ENCODE measurements around the gene ARHGAP44. TPM values are rescaled to one million over a fixed set of nuclear protein-coding genes. Genes with fewer than 3 reads are reported as not detected.
A peak's percentile ranks its signal among the peaks of the same experiment; 100 is the strongest.

ARHGAP44 gene
- total and polyA plus RNA-seq, 2 experiments from 2014 or later, result 4.6 to 5.4 TPM

DNA sequence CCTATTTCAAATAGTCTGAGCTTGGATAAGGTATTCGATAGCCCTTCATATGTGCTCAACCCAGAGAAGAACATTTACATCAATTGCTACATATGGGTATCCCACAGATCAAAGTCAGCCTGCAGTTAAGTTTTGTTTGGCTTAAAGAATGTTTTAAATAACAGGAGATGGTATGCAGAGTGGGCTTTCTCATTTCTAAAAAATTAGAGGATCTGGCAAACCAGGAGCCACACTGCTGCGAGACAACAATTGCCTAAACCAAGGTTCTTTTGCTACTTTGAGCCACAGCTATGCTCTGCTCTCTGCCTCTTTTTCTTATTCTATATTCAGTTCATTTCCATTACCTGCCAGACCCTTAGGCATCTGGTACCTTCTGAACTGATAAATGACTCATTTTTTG is 30.2 kb upstream of the ARHGAP44 start:
- Histone ChIP-seq H3K4me2 (no peak overlapping the region), H3K4me3 (no peak overlapping the region), H3K79me2 (no peaks in the 10 kb centered on the region), H3K4me1 (ENCODE audit: insufficient read depth) (no peaks in the 10 kb centered on the region), H4K20me1 (ENCODE audit: insufficient read depth, poor library complexity, severe bottlenecking) (no peaks in the 10 kb centered on the region), H3K36me3 (replicated peaks; ENCODE audit: insufficient read depth, low read depth) (no peaks in the 10 kb centered on the region), H3K27ac (no peak overlapping the region), H3K9me3 (ENCODE audit: low read depth) (no peaks in the 10 kb centered on the region), H3K9me2 (replicated peaks; ENCODE audit: insufficient read depth) (no peaks in the 10 kb centered on the region), H2AFZ (no peak overlapping the region), H3K27me3 (no peaks in the 10 kb centered on the region)
- TF ChIP-seq EZH2phosphoT487 (IDR thresholded peaks at IDR 0.05; ENCODE audit: low read depth, severe bottlenecking, unreplicated experiment) (no peak), EZH2 (IDR thresholded peaks at IDR 0.05; ENCODE audit: borderline replicate concordance) (no peak)
- TF ChIP-seq, protein P1, sequence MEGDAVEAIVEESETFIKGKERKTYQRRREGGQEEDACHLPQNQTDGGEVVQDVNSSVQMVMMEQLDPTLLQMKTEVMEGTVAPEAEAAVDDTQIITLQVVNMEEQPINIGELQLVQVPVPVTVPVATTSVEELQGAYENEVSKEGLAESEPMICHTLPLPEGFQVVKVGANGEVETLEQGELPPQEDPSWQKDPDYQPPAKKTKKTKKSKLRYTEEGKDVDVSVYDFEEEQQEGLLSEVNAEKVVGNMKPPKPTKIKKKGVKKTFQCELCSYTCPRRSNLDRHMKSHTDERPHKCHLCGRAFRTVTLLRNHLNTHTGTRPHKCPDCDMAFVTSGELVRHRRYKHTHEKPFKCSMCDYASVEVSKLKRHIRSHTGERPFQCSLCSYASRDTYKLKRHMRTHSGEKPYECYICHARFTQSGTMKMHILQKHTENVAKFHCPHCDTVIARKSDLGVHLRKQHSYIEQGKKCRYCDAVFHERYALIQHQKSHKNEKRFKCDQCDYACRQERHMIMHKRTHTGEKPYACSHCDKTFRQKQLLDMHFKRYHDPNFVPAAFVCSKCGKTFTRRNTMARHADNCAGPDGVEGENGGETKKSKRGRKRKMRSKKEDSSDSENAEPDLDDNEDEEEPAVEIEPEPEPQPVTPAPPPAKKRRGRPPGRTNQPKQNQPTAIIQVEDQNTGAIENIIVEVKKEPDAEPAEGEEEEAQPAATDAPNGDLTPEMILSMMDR (IDR thresholded peaks at IDR 0.05; ENCODE audit: poor library complexity), result no peak
- no peak for DNase-seq (ENCODE audit: low spot score)
- WGBS (ENCODE audit: low lambda C conversion rate, missing lambda C conversion rate), result 45% methylated on average over 2 of the region's 2 CpGs

DNA sequence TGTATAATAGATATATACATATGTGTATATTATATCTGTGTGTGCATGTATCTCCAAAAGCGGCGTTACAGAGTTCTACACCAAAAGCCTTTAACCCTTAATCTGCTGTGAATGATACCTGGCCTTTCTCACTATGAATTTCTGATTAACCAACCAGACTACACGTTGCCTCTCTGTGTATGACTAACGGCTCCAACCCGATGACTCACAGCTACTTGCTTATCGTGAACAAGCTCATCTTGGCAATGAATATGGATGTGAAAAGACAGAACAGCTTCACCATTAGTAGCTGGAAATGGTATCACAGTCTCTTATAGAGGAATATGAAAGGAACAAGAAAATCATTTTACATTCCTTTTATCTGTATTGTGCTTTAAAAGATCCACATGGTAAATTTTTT is 23.8 kb upstream of the ARHGAP44 start:
- H3K79me2 ChIP-seq, result no peaks in the 10 kb centered on the region
- no peak overlapping the region for H2AFZ ChIP-seq
- no peaks in the 10 kb centered on the region for H3K4me1 ChIP-seq (ENCODE audit: insufficient read depth)
- no peak overlapping the region for H3K27ac ChIP-seq
- no peak overlapping the region for H3K4me3 ChIP-seq
- H3K9me2 ChIP-seq (replicated peaks; ENCODE audit: insufficient read depth), result no peaks in the 10 kb centered on the region
- WGBS (ENCODE audit: low lambda C conversion rate, missing lambda C conversion rate), result 42% methylated on average over 6 of the region's 6 CpGs
- H3K4me2 ChIP-seq, result no peak overlapping the region
- H3K9me3 ChIP-seq (ENCODE audit: low read depth), result no peaks in the 10 kb centered on the region
- DNase-seq (ENCODE audit: low spot score), result peak; percentile 75
- no peaks in the 10 kb centered on the region for H4K20me1 ChIP-seq (ENCODE audit: insufficient read depth, poor library complexity, severe bottlenecking)
- H3K27me3 ChIP-seq, result peaks cover 4% of the 10 kb centered on the region
- H3K36me3 ChIP-seq (replicated peaks; ENCODE audit: insufficient read depth, low read depth), result no peaks in the 10 kb centered on the region
- TF ChIP-seq EZH2phosphoT487 (IDR thresholded peaks at IDR 0.05; ENCODE audit: low read depth, severe bottlenecking, unreplicated experiment) (no peak), EZH2 (IDR thresholded peaks at IDR 0.05; ENCODE audit: borderline replicate concordance) (no peak)
- TF ChIP-seq, protein P1 (IDR thresholded peaks at IDR 0.05; ENCODE audit: poor library complexity), result no peak

DNA sequence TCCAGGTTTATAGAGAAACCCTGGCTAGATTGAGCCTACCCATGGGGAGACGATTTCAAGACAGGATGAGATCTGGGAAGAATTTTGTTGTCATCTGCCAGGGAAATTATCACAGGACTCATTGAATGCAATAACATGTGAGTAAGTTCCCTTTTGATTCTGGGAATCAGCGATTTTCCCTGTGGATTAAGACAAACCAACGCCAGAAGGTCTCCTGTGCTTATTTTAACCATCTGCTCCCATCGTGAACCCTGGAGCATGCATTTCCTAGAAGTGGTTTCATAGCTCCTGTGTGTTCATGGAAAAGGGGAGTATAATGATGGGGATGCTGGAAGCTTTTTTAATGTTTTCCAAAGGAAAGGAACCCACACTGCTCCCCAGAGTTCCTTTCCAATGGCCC is 21.0 kb upstream of the ARHGAP44 start:
- no peaks in the 10 kb centered on the region for H3K9me2 ChIP-seq (replicated peaks; ENCODE audit: insufficient read depth)
- H3K4me3 ChIP-seq, result no peak overlapping the region
- no peaks in the 10 kb centered on the region for H4K20me1 ChIP-seq (ENCODE audit: insufficient read depth, poor library complexity, severe bottlenecking)
- no peaks in the 10 kb centered on the region for H3K36me3 ChIP-seq (replicated peaks; ENCODE audit: insufficient read depth, low read depth)
- WGBS (ENCODE audit: low lambda C conversion rate, missing lambda C conversion rate), result 87% methylated on average over 4 of the region's 4 CpGs
- no peak overlapping the region for H3K4me2 ChIP-seq
- H3K4me1 ChIP-seq (ENCODE audit: insufficient read depth), result no peaks in the 10 kb centered on the region
- TF ChIP-seq EZH2 (IDR thresholded peaks at IDR 0.05; ENCODE audit: borderline replicate concordance) (no peak), EZH2phosphoT487 (IDR thresholded peaks at IDR 0.05; ENCODE audit: low read depth, severe bottlenecking, unreplicated experiment) (no peak)
- TF ChIP-seq, protein P1 (IDR thresholded peaks at IDR 0.05; ENCODE audit: poor library complexity), result no peak
- H2AFZ ChIP-seq, result no peak overlapping the region
- no peaks in the 10 kb centered on the region for H3K79me2 ChIP-seq
- no peak overlapping the region for H3K27ac ChIP-seq
- peaks cover 10% of the 10 kb centered on the region for H3K27me3 ChIP-seq
- no peak for DNase-seq (ENCODE audit: low spot score)
- H3K9me3 ChIP-seq (ENCODE audit: low read depth), result no peaks in the 10 kb centered on the region

DNA sequence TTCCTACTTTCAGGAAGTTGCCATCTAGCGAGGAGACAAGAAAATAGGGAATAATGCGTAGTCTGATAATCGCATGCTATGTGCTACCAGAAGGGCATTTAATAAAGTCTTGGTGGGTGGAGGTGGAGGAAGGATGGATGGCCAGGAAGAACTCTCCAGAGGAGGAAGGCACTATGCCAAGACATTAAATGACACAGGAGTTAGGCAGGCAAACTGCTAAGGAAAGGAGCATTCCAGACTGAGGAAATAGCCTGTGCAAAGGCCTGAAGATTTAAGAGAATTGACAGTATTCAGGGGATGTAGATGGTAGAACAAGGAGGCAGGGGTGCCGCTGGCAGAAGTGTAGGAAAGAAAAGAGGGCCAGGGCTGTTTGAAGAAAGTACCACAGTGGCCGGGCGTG is 19.3 kb upstream of the ARHGAP44 start:
- TF ChIP-seq EZH2 (IDR thresholded peaks at IDR 0.05; ENCODE audit: borderline replicate concordance) (no peak), EZH2phosphoT487 (IDR thresholded peaks at IDR 0.05; ENCODE audit: low read depth, severe bottlenecking, unreplicated experiment) (no peak)
- TF ChIP-seq, protein P1 (IDR thresholded peaks at IDR 0.05; ENCODE audit: poor library complexity), result no peak
- no peak for DNase-seq (ENCODE audit: low spot score)
- no peaks in the 10 kb centered on the region for H3K9me3 ChIP-seq (ENCODE audit: low read depth)
- H3K9me2 ChIP-seq (replicated peaks; ENCODE audit: insufficient read depth), result no peaks in the 10 kb centered on the region
- no peaks in the 10 kb centered on the region for H4K20me1 ChIP-seq (ENCODE audit: insufficient read depth, poor library complexity, severe bottlenecking)
- no peak overlapping the region for H3K4me2 ChIP-seq
- H3K27ac ChIP-seq, result no peak overlapping the region
- WGBS (ENCODE audit: low lambda C conversion rate, missing lambda C conversion rate), result 98% methylated on average over 6 of the region's 6 CpGs
- H3K79me2 ChIP-seq, result no peaks in the 10 kb centered on the region
- H3K4me1 ChIP-seq (ENCODE audit: insufficient read depth), result no peaks in the 10 kb centered on the region
- H3K27me3 ChIP-seq, result peaks cover 6% of the 10 kb centered on the region
- no peak overlapping the region for H3K4me3 ChIP-seq
- no peaks in the 10 kb centered on the region for H3K36me3 ChIP-seq (replicated peaks; ENCODE audit: insufficient read depth, low read depth)
- no peak overlapping the region for H2AFZ ChIP-seq
